Transverse colon (tissue), 3 donors: ENCODE measurements around the gene PARP16.

Source experiments
- EP300 ChIP-seq: sonication (generic); formaldehyde crosslinking; IDR thresholded peaks from one replicate; pipeline ENCODE4 v1.6.1; 2017; ENCODE audit warnings: antibody characterized with exemption, low read depth
- TF ChIP-seq, protein P1 (sequence below), 5 experiments: fragments of 200-600 bp in 3 of 5; fragments of 450-650 bp in 2 of 5; sonication (generic) in 3 of 5; IDR thresholded peaks; 1 replicate in 2 of 5; 2 replicates in 3 of 5; pipeline ENCODE4 v1.5.1; 2016 to 2017; ENCODE audit warnings: antibody characterized with exemption in 5 of 5, inconsistent platforms in 3 of 5, mild to moderate bottlenecking in 2 of 5, moderate library complexity in 1 of 5

DNA sequence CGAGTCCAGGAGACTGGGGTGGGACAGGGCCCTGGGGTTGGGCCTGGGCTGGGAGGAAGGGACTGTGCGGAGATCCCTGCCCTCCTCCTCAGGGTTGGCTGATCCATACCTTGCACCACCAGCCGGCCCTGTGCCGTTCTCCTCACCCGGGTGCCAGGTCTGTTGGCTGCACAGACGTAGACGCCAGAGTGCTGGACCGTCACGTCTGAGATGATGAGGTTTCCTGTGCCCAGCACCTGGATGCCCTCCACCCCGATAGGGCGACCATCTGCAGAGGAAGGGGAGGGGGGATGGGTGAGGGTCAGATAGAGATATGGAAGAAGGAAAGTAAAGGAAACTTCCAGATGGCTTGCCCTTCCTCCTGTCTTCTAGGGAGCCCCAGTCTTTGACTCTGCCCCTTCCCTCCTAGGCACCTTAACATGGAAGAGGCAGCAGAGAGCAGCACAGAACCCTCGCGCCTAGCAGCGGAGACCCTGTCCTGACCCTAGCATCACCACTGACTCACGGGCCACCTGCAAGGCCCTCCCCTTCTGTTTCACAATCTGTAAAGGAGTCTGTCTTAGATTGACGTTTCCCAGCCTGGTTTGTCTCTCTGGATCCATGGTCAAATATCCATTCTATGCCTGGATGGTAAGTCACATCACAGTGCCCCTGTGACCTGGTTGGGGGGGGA, 46.6 kb upstream of the PARP16 start:
- no peak for TF ChIP-seq EP300
- TF ChIP-seq, protein P1, sequence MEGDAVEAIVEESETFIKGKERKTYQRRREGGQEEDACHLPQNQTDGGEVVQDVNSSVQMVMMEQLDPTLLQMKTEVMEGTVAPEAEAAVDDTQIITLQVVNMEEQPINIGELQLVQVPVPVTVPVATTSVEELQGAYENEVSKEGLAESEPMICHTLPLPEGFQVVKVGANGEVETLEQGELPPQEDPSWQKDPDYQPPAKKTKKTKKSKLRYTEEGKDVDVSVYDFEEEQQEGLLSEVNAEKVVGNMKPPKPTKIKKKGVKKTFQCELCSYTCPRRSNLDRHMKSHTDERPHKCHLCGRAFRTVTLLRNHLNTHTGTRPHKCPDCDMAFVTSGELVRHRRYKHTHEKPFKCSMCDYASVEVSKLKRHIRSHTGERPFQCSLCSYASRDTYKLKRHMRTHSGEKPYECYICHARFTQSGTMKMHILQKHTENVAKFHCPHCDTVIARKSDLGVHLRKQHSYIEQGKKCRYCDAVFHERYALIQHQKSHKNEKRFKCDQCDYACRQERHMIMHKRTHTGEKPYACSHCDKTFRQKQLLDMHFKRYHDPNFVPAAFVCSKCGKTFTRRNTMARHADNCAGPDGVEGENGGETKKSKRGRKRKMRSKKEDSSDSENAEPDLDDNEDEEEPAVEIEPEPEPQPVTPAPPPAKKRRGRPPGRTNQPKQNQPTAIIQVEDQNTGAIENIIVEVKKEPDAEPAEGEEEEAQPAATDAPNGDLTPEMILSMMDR (IDR thresholded peaks at IDR 0.05): no peak
